Fibroblast of skin of abdomen (primary cell): ENCODE results near the gene CCDC159.
"Not testable (repeated sequence)": the region's sequence is repeated elsewhere in the genome, so short reads cannot be mapped to it uniquely, and the experiment has no call there.

ENCODE experiments used
- DNase-seq: peaks from one replicate; pipeline ENCODE4 v3.0.0-alpha.2; 2013

CCDC159 gene

GRCh38 chr19:11367528-11367927 is 21.2 kb downstream of the CCDC159 start:
- no peak for DNase-seq

- no peak for DNase-seq
These were observed 24.4 kb downstream of the CCDC159 start for GRCh38 chr19:11370744-11371143.

- peak; percentile 13 for DNase-seq
These were observed 27.0 kb downstream of the CCDC159 start for GRCh38 chr19:11373166-11373884.

GRCh38 chr19:11373885-11374432 is 27.6 kb downstream of the CCDC159 start:
- no peak for DNase-seq

- peak; percentile 99 for DNase-seq
These were observed 28.3 kb downstream of the CCDC159 start, which contains the start of gene SWSAP1 for GRCh38 chr19:11374433-11375142. TSS of gene SWSAP1 (plus strand) at chr19:11374666. CDS start at chr19:11374681, 15 bp downstream.

GRCh38 chr19:11375143-11375948 is 29.0 kb downstream of the CCDC159 start:
- DNase-seq: no peak

- DNase-seq: peak; percentile 96
These were observed 30.9 kb downstream of the CCDC159 start for GRCh38 chr19:11377237-11377636.

- DNase-seq: peak; percentile 38
These were observed 31.4 kb downstream of the CCDC159 start for GRCh38 chr19:11377756-11378155.

GRCh38 chr19:11378319-11379189 is 32.2 kb downstream of the CCDC159 start:
- peak; percentile 73 for DNase-seq

- DNase-seq: not testable (repeated sequence)
These were observed 33.0 kb downstream of the CCDC159 start for GRCh38 chr19:11379269-11379845.

GRCh38 chr19:11379857-11380350 is 33.6 kb downstream of the CCDC159 start:
- DNase-seq: no peak

GRCh38 chr19:11380653-11381537 is 34.6 kb downstream of the CCDC159 start:
- DNase-seq: peak; percentile 95

- no peak for DNase-seq
These were observed 36.8 kb downstream of the CCDC159 start for GRCh38 chr19:11382898-11383705.

GRCh38 chr19:11383706-11384048 is 37.4 kb downstream of the CCDC159 start:
- no peak for DNase-seq

GRCh38 chr19:11384778-11385129 is 38.4 kb downstream of the CCDC159 start:
- no peak for DNase-seq

- no peak for DNase-seq
These were observed 41.1 kb downstream of the CCDC159 start for GRCh38 chr19:11387162-11388034.

GRCh38 chr19:11390359-11390758 is 44.0 kb downstream of the CCDC159 start:
- DNase-seq: no peak

GRCh38 chr19:11390933-11391680 is 44.8 kb downstream of the CCDC159 start:
- no peak for DNase-seq
